Globus pallidus (tissue), 1 donor: ENCODE measurements around the gene TSHZ2.

Experiments
- DNase-seq: peaks from one replicate; pipeline ENCODE4 v3.0.0-alpha.2; 2015; ENCODE audit warnings: low spot score

TSHZ2 gene

DNA sequence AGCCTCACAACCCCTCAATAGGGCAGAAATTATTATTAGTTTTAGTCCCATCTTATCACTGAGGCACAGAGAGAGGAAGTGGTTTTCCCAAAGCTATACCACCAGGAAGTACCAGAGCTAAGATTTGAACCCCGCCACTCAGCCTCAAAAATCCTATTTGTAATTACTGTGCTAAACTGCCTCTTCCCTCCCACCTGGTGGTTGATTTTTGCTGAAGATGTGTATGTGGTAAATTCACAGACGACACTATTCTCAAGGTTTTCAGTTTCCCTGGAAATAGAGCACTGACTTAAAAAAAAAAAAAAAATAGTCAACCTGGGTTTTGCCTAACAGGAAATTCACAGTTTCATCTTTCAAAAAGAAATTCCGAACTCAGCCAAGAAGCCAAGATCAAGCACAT is 57.9 kb downstream of the TSHZ2 start:
- no peak for DNase-seq

DNA sequence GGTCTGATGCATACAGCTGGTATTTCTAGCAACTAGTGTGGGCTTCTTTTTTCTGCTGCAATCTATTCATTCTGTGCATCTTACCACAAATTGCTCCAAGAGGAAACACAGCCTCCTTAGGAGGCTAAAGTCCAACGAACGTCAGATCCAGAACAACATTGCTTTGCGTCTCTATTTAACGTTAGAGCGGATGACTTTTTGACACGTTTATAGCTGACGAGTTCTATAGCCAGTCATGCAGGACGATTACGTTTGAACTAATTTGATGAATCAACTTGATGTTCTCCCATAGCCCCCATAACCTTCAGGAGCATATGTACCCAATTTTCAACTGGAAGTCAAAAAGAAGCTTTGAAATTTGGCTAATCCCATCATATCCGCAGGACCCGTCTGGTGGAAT is 59.9 kb downstream of the TSHZ2 start:
- no peak for DNase-seq

DNA sequence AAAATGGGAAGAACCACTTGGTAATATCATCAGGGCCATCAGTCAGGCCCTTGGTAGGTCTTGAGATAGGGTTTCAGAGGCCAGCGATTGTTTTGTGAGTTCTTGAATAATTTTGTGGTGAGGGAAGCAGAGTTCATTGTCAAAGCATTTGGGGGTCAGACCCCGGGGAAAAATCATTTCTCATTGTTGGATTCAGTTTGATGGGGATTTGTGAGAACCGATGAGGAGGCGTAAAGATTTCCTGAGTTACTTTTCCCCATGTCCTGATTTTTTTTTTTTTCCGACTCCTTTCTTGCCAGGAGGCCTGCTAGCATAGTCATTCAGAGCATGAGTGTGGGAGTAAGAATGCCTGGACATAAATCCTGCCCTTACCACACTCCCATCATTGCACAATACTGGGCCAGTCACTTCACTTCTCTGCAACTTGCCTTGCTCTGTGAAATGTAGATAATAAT is 60.3 kb downstream of the TSHZ2 start:
- no peak for DNase-seq

- no peak for DNase-seq
Measured at GRCh38 chr20:53033176-53033575, 61.0 kb downstream of the TSHZ2 start.

- no peak for DNase-seq
Measured at GRCh38 chr20:53034899-53035298, 62.7 kb downstream of the TSHZ2 start.

DNA sequence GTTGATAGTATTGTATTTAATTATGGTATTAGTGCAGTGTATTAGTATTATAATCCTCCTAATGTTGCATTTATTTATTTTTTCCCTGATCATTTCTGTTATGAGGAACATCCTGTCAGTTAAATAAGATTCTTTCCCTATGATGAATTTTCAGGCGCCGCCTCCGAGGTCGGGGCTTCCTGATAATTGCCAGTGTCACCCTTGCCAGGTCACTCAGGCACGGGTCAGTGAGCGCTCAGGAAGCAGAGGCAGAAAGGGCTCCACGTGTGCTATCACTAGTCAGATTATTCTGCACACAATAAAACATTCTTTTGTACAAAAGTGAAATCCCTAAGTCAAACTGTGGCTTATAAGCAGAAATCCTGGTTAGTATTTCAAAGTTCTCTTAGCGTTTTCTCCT is 64.8 kb downstream of the TSHZ2 start:
- DNase-seq = no peak

DNA sequence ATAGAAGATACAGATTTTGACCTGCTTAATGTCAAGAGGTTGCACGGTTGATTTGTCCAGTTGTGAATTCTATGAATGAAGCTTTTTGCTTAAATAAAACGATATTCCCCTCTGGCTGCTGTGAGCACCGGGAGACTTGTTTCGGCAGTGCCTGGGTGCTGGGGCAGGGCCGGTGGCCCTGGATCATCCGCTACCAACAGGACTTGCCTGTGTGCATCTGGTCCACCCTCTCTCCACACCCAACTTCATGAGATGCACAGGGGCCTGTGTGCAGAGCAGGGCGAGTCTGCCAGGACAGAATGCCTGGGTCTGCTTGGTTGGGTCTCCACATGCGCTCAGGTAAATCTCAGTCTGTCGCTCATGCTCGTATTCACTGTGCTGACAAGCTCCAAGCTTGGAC is 65.5 kb downstream of the TSHZ2 start:
- DNase-seq = no peak

- no peak for DNase-seq
Measured at GRCh38 chr20:53038299-53038698, 66.1 kb downstream of the TSHZ2 start.

DNA sequence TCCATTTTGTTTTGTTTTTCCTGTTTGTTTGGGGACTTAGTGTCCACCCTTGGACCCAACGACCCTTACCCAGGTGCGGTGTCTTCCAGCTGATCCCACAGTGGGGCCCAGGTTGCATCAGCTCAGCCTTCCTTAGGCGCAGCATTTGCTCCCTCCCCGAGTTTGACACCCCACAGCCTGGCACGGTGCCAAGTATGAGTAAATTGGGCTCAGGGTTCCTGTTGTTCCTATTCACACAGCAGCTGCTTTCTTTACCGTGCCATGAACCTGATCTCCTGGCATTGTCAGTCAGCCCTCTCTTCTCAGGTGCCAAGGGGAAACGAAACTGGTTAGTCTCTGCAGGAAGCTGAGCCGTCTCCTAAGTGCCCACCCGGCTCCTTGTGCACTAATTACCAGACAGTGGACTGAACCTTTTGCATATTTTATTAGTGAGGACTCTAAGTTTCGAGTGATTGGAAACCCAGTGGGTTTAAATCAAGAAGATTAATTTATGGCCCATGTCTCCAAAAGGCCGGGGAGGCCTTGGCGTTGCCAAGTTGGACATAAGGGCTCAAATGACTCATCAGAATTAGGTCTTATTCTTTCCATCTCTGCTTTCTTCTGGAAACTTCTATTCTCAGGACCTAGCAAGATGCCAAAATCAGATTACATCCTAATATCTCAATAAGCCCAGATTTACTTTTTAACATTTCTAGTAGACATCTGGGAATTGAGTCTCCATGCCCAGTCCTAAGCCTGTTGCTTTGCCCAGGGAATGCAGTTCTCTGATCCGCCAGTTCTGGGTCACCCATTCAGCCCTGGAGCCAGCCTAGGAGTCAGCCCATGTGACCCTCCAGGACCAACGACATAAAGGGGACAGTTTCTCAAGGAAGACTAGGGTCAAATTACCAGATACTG is 68.8 kb downstream of the TSHZ2 start:
- DNase-seq = no peak

GRCh38 chr20:53042521-53042920 is 70.4 kb downstream of the TSHZ2 start:
- no peak for DNase-seq

GRCh38 chr20:53044296-53044695 is 72.1 kb downstream of the TSHZ2 start:
- DNase-seq = no peak

DNA sequence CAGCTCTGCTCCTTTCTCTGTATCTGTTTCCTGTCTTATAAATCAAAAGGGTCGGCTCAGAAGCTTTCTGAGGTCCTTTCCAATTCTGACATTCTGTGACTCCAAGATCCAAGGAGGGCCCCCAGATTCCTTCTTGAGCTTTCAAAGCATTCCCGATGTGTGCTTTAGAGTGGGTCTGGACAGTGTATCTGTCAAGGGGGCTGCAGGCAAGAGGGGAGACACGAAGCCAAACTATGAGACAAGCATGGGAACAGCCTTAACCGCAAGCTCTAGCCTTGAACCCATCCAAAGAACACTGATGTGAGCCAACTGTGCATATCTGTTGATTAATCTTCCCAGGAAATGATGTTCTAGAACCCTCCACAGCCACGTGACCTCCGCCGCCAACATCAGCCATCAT is 73.8 kb downstream of the TSHZ2 start:
- DNase-seq = no peak

DNA sequence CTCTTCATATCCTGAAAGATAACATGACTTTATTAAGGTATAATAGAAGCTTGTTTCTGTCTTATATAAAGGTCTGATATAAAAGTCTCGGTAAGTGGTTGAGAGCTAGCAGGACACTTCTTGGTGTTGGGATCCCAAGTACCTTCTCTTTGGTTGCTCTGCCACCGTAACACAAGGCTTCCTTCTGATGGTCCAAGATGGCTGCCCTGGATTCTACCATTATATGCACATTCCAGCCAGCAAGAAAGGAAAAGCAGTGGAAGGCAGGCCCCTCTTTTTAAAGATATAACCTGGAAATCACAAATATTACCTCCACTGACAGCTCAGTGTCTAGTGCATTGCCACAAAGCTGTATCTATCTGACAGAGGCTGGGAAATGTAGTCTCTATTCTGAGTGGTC is 75.0 kb downstream of the TSHZ2 start:
- DNase-seq = no peak

GRCh38 chr20:53048387-53048786 is 76.2 kb downstream of the TSHZ2 start:
- DNase-seq = no peak

DNA sequence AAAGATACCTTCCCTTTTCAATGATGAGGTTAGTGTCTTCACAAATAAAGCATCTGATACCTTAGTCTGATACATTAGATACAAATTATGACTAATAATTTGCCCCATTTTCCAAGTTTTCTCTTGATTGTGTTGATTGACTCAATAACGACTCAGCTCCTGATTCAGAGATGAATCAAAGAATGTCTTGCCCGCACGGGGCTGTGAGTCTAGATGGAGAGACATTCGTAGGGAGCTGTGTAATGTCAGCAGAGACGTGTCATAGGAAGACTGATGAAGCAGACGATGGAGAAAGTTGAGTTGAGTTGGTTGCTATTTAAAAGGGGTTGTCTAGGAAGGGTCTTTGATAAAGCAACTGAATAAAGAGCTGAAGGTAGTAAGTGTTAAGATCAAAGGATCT is 78.2 kb downstream of the TSHZ2 start:
- DNase-seq = no peak

- no peak for DNase-seq
Measured at GRCh38 chr20:53052380-53052779, 80.2 kb downstream of the TSHZ2 start.

DNA sequence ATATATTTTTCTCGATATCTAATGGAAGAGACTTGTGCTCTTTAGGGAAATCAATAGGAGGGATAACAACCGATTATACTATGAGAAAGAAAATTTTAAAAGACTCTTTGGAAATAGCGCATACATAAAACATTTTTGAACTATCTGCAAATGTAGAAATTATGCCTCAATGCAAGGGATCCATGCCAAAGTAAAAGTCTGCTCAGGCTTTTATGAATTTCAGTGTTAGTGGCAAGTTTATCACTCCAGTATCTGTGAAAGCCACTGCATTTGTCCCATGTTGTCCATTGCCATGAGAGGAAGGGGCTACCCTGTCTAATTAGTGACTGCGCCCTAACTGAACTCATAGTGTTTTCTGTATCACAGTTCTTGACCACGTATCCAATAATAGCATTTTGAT is 81.4 kb downstream of the TSHZ2 start:
- DNase-seq = no peak

DNA sequence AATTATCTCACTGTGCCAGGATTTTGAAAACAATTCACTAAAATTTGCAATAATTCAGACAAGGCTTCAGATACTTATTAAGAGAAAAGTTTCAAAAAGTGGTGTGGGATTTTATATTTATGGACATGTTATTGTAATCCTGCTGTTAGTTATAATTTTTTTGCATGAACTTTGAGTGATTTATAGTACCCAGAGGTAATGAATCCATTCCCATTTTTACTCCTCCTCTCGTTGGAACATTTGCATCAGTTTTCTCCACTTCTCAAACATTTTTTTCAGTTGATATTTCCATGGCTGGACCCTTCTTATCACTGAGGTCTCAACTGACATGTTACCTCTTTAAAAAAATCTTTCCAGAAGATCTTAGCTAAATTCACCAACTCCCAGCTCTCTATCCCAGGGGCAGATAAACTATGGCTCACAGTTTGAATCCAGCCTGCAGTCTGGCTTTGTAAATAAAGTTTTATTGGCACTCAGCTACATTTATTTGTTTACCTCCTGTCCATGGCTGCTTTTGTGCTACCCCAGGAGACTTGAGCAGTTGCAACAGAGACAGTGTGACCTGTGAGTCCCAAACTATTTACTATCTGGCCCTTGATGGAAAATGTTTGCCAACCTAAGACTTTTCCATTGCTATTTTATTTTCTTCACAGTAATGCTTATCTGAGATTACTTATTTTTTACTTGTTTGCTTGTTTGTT is 83.4 kb downstream of the TSHZ2 start:
- DNase-seq = no peak

GRCh38 chr20:53057579-53057978 is 85.4 kb downstream of the TSHZ2 start:
- DNase-seq = no peak

GRCh38 chr20:53059848-53060247 is 87.7 kb downstream of the TSHZ2 start:
- DNase-seq = no peak

DNA sequence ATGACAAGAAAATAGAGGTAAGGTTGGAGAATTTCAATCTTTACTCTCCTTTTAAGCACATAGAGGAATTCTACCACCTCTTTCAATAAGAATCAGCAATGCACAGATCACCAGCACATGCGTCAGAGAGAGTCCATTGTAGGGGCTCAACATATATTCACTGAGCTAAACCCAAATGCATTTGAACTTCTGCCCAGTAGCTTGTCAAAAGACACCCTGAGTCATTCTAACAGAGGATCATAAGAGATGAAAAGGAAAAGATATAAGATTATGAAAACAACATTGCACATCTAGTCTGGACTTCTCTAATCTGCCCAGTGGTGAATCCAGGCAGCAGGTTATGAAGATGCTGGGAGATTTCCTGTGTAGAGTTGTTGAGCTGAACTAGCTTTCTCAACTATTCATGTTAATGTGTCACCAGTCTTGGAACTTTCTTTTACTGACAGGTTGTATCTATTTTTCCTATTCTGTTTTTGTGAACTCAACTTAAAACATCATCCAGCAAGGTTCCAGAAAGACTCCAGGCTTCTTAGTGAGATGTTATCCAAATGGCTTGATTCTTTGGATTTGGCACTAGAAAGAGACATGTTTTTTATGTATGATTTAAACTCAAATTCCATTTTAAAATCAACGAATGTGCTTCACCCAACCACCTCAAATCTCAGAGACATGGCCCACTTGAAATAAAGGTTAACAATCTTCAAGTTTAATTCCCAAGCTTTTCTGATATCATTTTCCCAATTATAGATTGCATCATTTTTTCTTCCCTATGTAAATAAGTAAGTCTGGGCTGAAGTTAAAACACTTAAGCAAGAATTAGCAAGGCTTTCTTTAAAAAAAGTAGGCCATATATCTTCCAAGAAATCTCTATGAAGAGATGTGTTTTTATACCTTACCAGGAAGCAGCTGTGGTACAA is 89.3 kb downstream of the TSHZ2 start:
- no peak for DNase-seq

DNA sequence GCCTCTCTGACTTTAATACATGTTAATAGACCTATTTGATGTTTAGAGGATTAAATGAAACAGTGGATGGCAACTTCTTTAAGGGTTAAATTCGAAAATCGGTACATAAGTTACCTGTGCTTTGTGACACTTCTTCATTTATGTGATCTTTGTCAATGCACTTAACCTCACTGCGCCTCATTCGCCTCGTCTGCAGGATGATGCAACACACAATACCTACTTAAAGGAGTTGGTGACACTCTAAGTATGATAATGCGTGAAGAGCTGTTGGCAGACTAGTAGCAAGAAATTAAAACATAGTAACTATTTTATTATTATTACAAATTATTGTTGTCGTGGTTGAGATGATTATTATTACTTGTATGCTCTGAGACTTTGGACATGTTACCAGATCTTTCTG is 92.8 kb downstream of the TSHZ2 start:
- no peak for DNase-seq
